Osteocyte (in vitro differentiated cells): ENCODE results near the gene ANAPC13. TPM values are rescaled to one million over a fixed set of nuclear protein-coding genes. Genes with fewer than 3 reads are reported as not detected.
A peak's percentile ranks its signal among the peaks of the same experiment; 100 is the strongest.

Experiments
- DNase-seq: peaks from one replicate; pipeline ENCODE4 v3.0.0; 2021; ENCODE audit warnings: mixed read lengths; ENCODE audit not compliant: unreplicated experiment; ENCODE audit errors: extremely low spot score
- H3K27ac Mint-ChIP-seq: one replicate; pipeline ENCODE4 v1.8.0; 2021; ENCODE audit warnings: mild to moderate bottlenecking, mixed read lengths; ENCODE audit not compliant: unreplicated experiment
- H3K27me3 Mint-ChIP-seq: one replicate; pipeline ENCODE4 v1.8.0; 2021; ENCODE audit warnings: mixed read lengths; ENCODE audit not compliant: unreplicated experiment
- H3K36me3 Mint-ChIP-seq: one replicate; pipeline ENCODE4 v1.8.0; 2021; ENCODE audit warnings: mixed read lengths; ENCODE audit not compliant: unreplicated experiment
- H3K4me1 Mint-ChIP-seq: one replicate; pipeline ENCODE4 v1.8.0; 2021; ENCODE audit warnings: mixed read lengths; ENCODE audit not compliant: unreplicated experiment
- H3K4me3 Mint-ChIP-seq: one replicate; pipeline ENCODE4 v1.8.0; 2021; ENCODE audit warnings: mild to moderate bottlenecking, moderate library complexity, mixed read lengths; ENCODE audit not compliant: unreplicated experiment
- H3K9me3 Mint-ChIP-seq: one replicate; pipeline ENCODE4 v1.8.0; 2021; ENCODE audit warnings: mixed read lengths; ENCODE audit not compliant: unreplicated experiment
- CTCF ChIP-seq: fragments of 200-600 bp; sonication (generic); IDR thresholded peaks from 2 replicates; pipeline ENCODE4 v1.5.0; 2021; ENCODE audit warnings: antibody characterized with exemption, mild to moderate bottlenecking, moderate library complexity
- total RNA-seq: library from RNA; stranded (reverse); gene quantifications from 2 replicates; pipeline ENCODE4 v1.2.1, GENCODE V29; 2021

The ANAPC13 gene
- total RNA-seq, 1 donor from 2014 or later, result 89.4 TPM

- Mint-ChIP-seq H3K4me3 (peak overlapping the region; percentile 28), H3K27ac (peak overlapping the region; percentile 96), H3K4me1 (peaks cover 41% of the 10 kb centered on the region), H3K27me3 (no peaks in the 10 kb centered on the region), H3K36me3 (peaks cover 7% of the 10 kb centered on the region), H3K9me3 (peaks cover 3% of the 10 kb centered on the region)
- no peak for TF ChIP-seq CTCF
- DNase-seq, result no peak
Observed at GRCh38 chr3:134516905-134517304, 31.1 kb upstream of the ANAPC13 start.

DNA sequence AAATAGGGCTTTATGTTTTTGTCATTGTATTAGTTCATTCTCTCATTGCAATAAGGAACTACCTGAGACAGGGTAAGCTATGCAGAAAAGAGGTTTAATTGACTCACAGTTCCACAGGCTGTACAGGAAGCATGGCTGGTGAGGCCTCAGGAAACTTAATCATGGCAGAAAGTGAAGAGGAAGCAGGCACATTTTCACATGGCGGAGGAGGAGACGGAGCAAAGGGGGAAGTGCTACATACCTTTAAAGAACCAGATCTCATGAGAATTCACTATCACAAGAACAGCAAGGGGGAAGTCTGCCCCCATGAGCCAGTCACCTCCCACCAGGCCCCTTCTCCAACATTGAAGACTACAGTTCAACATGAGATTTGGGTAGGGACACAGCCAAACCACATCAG, 25.7 kb upstream of the ANAPC13 start:
- Mint-ChIP-seq H3K4me3 (no peak overlapping the region), H3K9me3 (no peaks in the 10 kb centered on the region), H3K27me3 (no peaks in the 10 kb centered on the region), H3K4me1 (peaks cover 19% of the 10 kb centered on the region), H3K27ac (no peak overlapping the region), H3K36me3 (peaks cover 26% of the 10 kb centered on the region)
- no peak for DNase-seq
- TF ChIP-seq CTCF, result no peak

DNA sequence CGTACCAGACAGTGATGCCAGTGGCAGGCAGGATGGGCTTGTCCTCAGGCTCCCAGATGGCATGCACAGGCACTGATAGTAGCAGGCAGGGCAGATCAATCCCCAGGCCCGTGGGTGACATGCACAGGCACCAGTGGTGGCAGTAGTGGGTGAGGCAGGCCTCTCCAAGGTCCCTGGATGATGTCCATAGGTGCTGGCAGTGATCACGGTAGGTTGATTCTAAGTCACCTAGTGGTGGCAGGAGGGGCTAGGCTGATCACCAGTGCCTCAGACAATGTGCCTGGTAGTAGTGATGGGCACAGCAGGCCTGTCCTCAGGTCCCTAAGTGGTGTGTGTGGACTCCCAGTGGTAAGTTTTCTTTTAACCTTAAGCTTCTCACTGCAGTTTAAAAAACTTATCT, 19.7 kb upstream of the ANAPC13 start:
- Mint-ChIP-seq H3K9me3 (peaks cover 47% of the 10 kb centered on the region), H3K4me1 (peaks cover 18% of the 10 kb centered on the region), H3K4me3 (no peak overlapping the region), H3K27ac (no peak overlapping the region), H3K27me3 (no peaks in the 10 kb centered on the region), H3K36me3 (peaks cover 61% of the 10 kb centered on the region)
- TF ChIP-seq CTCF, result no peak
- no peak for DNase-seq

- H3K9me3 Mint-ChIP-seq, result peaks cover 48% of the 10 kb centered on the region
Observed at GRCh38 chr3:134504132-134504531, 18.3 kb upstream of the ANAPC13 start.

DNA sequence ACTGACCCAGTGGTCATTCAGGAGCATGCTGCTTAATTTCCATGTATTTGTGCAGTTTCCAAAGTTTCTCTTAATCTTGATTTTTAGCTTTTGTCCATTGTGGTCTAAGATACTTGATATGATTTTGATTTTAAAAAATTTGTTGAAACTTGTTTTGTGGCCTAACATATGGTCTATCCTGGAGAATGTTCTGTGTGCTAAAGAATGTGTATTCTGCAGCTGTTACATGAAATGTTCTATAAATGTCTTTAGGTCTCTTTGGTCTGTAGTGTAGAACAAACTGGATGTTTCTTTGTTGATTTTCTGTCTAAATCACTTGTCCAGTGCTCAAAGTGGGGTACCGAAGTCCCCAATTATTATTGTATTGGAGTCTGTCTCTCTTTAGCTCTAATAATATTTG, 17.5 kb upstream of the ANAPC13 start:
- no peak overlapping the region for H3K27ac Mint-ChIP-seq
- no peaks in the 10 kb centered on the region for H3K27me3 Mint-ChIP-seq
- peaks cover 50% of the 10 kb centered on the region for H3K9me3 Mint-ChIP-seq
- TF ChIP-seq CTCF, result no peak
- DNase-seq, result no peak
- H3K36me3 Mint-ChIP-seq, result peaks cover 58% of the 10 kb centered on the region
- no peak overlapping the region for H3K4me3 Mint-ChIP-seq
- peaks cover 16% of the 10 kb centered on the region for H3K4me1 Mint-ChIP-seq

More at GRCh38 chr3:134504132-134504531, 18.3 kb upstream of the ANAPC13 start:
- no peak overlapping the region for H3K27ac Mint-ChIP-seq
- no peak overlapping the region for H3K4me3 Mint-ChIP-seq
- peaks cover 56% of the 10 kb centered on the region for H3K36me3 Mint-ChIP-seq
- H3K4me1 Mint-ChIP-seq, result peaks cover 18% of the 10 kb centered on the region
- no peak for DNase-seq
- no peak for TF ChIP-seq CTCF
- H3K27me3 Mint-ChIP-seq, result no peaks in the 10 kb centered on the region
